CD1c-positive myeloid dendritic cell (primary cell): Measurements from ENCODE around the gene NFIC.
"Not testable (repeated sequence)": the region's sequence is repeated elsewhere in the genome, so short reads cannot be mapped to it uniquely, and the experiment has no call there.

Experiments
- DNase-seq: peaks from one replicate; pipeline ENCODE4 v3.0.0-alpha.2; 2016; ENCODE audit errors: extremely low spot score

Gene NFIC

GRCh38 chr19:3451451-3451866 is 85.1 kb downstream of the NFIC start:
- no peak for DNase-seq

DNA sequence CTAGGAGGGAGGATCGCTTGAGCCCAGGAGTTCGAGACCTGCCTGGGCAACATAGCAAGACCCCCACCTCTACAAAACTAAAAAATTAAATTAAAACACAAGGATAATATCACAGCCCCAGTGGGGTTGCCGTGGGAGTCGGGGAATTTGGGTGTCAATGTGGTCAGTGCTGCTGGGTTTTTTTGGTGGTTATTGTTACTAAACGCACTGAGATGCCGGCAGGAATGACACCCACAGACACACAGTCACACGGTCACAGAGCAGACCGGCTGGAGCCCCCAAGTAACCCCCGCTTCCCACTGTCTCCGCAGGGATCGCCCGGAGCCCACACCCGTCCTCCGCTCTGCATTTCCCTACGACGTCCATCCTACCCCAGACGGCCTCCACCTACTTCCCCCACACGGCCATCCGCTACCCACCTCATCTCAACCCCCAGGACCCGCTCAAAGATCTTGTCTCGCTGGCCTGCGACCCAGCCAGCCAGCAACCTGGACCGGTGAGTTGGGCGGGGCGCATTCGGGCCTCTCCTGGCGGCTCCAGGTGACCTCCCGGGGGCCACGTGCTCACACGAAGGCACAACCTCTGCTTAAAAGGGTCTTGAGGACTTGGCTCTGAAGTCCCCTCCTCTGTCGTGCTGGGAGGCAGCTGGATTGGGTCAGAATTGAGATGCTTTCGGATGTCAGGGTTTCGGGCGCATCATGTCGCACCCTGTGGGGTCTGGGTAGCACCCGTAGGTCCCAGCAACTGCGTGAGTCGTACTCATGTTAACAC is 86.0 kb downstream of the NFIC start:
- DNase-seq = no peak

- not testable (repeated sequence) for DNase-seq
These were observed 86.5 kb downstream of the NFIC start for GRCh38 chr19:3452942-3453214.

DNA sequence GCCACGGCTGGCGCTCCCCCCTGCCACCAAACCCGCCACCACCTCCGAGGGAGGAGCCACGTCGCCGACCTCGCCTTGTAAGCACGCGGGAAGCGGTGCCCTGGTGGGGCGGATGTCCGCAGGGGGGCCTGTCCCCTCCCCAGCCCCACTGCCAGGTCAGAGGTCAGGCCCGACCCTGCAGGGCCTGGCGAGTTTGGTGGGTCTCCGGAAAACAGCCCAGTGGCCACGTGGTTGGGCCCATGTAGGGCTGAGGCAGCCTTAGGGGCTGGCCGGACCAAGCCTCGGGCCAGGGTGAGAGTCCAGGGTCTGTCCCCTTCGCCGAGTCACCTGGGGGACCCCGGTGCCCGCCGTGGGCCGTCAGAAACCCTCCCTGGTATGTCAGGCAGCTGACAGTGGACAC is 87.5 kb downstream of the NFIC start:
- no peak for DNase-seq

GRCh38 chr19:3454656-3455392 is 88.4 kb downstream of the NFIC start:
- no peak for DNase-seq

DNA sequence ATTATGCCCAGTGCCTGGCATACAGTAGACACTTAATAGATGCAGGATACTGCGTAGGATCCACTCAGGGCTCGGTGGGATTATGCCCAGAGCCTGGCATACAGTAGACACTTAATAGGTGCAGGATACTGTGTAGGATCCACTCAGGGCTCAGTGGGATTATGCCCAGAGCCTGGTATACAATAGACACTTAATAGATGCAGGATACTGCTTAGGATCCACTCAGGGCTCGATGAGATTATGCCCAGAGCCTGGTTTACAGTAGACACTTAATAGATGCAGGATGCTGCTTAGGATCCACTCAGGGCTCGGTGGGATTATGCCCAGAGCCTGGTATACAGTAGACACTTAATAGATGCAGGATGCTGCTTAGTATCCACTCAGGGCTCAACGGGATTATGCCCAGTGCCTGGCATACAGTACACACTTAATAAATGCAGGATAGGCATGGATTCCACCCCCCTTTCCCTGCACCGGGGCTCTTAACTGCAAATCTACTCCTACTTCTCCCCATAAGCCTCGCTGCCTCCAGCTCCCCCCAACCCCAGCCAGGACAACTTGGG is 89.1 kb downstream of the NFIC start:
- no peak for DNase-seq

DNA sequence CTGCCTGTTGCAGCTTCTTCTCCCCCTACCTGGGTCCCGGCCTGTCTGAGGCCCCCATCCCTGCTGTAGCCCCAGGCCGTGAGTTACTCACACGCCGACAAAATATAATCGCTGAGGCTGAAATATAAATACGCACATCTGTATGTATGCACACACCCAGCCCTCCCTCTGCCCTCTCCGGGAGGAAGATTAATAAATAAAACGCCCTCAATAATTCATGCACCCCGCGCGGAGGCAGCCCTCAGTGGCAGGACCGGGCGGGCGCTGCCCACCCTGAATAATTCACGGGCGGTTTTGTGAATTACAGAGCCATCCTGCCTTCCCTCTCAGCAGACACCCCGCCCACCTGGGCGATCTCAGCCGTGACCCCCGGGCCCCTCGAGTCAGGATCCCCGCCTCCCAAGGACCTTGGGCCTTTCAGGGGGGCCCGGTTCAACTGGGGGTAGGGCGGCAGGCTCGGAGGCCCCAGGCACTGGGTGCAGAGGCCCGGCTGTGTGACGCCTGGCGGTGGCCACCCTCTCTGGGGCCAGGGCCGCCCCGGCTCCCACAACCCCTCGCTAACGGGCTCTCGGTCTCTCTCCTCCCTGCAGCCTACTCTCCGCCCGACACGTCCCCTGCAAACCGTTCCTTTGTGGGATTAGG is 89.7 kb downstream of the NFIC start:
- DNase-seq = no peak

DNA sequence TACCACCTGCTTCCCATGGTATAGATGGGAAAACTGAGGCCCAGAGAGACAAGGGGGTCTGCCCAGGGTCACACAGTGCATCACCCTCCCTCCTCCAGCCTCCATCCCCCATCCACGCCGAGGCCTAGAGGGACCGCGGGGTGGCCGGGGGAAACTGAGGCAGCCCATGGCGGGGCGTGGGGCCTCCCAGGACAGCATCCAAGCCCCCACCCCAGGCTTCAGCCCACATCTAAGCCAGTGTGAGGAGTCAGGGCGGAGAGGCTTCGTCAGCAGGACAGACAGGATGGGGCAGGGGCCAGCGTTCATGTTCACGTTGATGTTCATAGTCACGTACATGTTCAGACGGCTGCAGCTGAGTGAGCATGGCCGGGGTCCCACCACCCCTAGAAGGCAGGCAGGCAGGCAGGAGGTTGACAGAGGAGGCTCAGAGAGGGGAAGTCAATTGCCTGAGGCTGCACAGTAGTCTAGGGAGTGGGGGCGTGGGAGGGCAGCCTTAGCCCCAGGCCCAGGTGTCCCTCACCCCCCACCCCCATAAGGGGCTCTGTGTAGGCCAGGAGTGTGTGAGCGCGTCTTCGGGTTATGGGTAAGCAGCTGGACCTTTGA is 90.6 kb downstream of the NFIC start:
- DNase-seq = no peak

DNA sequence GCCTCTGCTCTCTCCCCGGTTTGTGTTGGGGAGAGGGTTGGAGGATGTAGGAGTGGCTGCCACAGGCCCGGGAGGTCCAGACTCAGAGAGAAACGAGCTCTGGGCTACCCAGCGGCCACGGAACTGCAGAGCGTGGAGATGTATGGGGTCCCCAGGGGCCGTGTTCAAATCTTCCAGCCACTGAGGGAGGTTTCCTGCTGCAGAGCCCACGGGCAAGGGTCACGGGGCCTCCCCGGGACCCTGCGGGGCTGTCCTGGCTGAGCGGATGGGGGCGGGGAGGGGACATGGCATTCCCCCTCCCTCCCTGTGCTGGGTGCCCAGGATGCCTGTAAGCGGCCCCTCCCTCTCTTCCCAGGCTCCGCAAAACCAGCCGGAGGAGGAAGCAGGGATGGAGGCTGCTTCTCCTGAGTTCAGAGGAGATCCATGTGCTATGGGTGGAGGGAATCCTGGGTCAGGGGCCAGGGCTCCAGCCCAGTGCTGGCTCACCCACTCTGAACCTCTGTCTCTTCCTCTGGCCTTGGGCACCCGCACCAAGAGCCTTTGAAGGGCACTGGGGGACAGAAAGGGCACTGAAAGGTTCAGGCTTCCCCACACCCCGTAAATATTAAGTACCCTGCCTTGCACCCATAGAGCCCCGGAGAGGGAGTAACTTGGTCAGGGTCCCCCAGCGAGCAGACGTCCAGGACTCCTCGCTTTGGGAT is 91.3 kb downstream of the NFIC start:
- DNase-seq = no peak

DNA sequence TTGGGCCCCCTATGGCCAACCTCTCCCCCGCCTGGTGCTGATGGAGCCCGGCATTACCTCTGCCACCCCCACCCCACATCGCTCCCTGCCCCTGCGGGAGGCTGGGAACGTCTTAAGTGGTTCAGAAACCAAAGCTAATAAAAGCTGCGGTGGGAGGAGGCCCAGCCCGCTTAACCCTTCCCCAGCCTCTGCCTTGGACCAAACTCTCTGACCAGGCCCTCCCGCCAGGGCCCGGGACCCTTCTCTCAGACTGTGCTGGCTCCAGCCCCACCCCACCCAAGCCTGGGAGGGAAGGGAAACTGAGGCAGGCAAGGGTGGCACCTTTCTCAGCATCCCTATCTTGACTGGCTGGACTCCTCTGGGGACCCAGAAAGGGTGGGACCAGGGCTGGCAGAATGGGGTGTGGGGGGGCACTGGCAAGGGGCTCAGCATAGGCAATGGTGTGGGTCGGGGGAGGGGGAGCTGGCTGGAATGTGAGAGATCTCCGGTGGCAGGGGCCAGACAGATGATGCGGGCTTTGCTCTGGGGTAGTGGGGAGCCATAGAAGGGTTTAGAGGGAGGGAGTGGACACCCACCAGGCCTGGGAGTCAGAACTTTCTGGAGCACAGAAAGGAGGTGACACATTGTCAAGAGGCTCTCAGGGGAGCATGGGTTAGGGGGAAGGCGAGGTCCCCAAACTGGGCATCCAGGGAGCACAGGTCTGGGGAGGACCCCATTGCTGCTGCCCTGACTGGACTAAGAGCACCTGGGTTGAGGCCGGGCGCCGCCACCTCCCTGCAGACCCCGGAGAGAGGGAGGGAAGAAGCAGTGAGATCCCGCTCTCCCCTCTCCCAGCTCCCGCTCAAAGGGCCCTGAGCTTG is 92.1 kb downstream of the NFIC start:
- no peak for DNase-seq

DNA sequence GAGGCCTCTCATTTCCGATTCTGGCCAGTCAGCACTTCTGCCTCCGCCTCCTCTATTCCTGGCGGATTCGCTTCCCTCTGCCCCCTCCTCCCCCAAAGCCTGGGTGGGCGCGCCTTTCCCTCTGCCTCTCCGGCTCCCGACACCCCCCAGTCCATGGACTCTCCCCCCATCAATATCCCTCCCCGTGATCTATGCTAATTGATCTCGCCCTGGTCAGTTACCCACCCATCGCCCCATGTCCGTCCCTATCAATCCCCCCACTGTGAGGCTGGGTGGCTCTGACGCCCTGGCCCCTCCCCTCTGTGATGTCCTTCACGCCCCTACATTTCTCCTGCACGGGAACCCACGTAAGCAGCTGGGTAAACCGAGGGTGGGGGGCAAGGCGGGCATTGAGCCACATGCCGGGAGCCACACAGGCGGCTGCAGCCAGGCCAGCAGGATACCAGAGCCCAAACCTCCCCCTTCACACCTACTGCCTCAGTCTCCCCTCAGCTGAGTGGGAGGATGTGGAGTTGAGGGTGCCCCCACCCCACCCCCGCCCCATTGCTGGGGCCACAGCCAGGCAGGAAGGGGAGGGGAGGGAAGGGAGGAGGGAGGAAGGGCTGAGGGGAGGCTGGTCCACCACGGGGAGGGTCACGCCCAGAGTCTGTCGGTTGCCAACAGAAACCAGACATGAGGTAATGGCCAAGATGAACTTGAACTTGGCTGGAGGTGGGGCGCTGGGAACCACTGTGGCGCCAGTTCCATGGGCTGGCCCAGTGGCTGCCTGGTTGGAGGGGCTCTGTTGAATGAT is 92.9 kb downstream of the NFIC start:
- peak; percentile 14 for DNase-seq

GRCh38 chr19:3459965-3460582 is 93.7 kb downstream of the NFIC start:
- DNase-seq = no peak

DNA sequence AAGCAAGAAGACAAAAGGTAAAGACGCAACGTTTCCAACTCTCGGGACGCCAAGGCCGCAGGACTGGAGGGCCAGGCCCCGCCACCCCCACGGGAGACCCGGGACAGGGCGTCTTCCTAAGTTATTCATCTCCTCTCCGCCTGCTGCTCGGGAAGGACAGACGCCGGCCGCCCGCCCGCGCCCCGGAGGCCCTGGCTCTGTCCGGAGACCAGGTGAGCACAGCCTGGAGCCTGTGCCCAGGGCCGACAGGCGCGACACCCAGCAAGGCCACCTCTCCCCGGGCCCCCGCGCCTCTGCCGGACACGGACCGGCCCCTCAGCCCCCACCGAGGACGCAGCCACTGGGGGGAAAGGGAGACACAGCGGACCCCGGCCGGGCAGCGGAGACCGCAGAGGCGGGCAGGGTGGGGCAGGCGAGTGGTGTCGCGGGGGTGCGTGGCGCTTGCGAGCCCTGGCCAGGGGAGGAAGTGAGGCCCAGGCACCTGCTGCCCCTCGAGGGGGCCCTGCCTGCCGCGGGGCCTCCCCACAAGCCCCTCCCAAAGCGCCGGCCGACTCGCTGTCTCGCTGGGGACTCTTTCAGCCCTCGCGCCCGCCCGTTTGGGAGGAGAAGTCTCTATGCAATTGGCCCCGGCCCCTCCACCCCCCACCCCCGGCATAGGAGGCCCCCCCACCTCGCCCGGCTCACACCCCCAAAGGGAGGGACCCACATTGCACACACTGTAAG is 96.8 kb downstream of the NFIC start:
- no peak for DNase-seq

GRCh38 chr19:3463714-3464586 is 97.6 kb downstream of the NFIC start:
- no peak for DNase-seq

- peak; percentile 26 for DNase-seq
These were observed 98.3 kb downstream of the NFIC start for GRCh38 chr19:3464587-3465235.

- DNase-seq = no peak
These were observed 99.2 kb downstream of the NFIC start for GRCh38 chr19:3465552-3465951.

- no peak for DNase-seq
These were observed 100.3 kb downstream of the NFIC start for GRCh38 chr19:3466635-3467034.
